NCI-H774 (cell line): ENCODE results near the gene UGT2A1.
A peak's percentile ranks its signal among the peaks of the same experiment; 100 is the strongest.
"Not testable (repeated sequence)": the region's sequence is repeated elsewhere in the genome, so short reads cannot be mapped to it uniquely, and the experiment has no call there.

ENCODE experiments used
- DNase-seq: peaks from one replicate; lab custom pipeline; 2025; lab: John Stamatoyannopoulos, UW

The UGT2A1 gene

GRCh38 chr4:69653147-69653546 is at the start of gene UGT2A1:
Gene UGT2A1 (minus strand): TSS chr4:69653247. CDS start chr4:69647644, 5,603 bp downstream.
- no peak for DNase-seq

DNA sequence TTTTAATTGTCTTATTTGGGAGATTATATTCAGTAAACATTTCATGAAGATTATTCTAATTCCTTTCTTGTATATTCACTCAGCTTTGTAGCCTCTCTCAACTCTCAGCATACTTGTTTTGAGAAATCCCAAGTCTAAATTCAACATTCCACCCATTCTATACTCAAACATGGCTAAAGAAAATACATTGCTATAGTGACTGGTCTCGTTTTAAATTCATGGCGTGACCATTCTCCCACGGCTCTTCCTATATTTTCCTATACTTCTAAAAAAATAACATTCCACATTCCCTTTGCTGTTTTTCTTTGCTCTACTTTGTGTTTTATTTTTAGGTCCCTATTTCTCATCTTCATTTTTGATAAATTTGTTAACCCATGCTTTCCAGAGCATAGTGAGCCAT is 49.2 kb upstream of the UGT2A1 start:
- no peak for DNase-seq

DNA sequence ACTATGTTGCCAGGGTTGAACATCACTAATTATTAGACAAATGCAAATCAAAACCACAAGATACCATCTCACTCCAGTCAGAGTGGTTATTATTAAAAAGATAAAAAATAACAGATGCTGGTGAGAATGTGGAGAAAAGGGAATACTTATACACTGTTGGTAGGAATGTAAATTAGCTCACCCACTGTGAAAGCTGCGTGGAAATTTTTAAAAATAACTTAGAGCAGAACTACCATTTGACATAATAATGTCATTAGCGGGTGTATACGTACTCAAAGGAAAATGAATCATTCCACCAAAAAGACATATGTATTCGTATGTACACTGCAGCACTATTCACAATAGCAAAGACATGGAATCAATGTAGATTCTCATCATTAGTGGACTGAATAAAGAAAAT is 48.6 kb upstream of the UGT2A1 start:
- no peak for DNase-seq

GRCh38 chr4:69697536-69698242 is 44.6 kb upstream of the UGT2A1 start:
- no peak for DNase-seq

- DNase-seq = peak; percentile 34
These were observed 36.6 kb upstream of the UGT2A1 start for GRCh38 chr4:69689599-69689998.

GRCh38 chr4:69684804-69685203 is 31.8 kb upstream of the UGT2A1 start:
- DNase-seq = no peak

GRCh38 chr4:69668680-69669079 is 15.6 kb upstream of the UGT2A1 start:
- no peak for DNase-seq

DNA sequence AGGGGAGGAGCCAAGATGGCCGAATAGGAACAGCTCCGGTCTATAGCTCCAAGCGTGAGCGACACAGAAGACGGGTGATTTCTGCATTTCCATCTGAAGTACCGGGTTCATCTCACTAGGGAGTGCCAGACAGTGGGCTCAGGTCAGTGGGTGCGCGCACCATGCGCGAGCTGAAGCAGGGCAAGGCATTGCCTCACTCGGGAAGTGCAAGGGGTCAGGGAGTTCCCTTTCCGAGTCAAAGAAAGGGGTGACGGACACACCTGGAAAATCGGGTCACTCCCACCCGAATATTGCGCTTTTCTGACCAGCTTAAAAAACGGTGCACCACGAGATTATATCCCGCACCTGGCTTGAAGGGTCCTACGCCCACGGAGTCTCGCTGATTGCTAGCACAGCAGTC is 11.0 kb upstream of the UGT2A1 start:
- not testable (repeated sequence) for DNase-seq

DNA sequence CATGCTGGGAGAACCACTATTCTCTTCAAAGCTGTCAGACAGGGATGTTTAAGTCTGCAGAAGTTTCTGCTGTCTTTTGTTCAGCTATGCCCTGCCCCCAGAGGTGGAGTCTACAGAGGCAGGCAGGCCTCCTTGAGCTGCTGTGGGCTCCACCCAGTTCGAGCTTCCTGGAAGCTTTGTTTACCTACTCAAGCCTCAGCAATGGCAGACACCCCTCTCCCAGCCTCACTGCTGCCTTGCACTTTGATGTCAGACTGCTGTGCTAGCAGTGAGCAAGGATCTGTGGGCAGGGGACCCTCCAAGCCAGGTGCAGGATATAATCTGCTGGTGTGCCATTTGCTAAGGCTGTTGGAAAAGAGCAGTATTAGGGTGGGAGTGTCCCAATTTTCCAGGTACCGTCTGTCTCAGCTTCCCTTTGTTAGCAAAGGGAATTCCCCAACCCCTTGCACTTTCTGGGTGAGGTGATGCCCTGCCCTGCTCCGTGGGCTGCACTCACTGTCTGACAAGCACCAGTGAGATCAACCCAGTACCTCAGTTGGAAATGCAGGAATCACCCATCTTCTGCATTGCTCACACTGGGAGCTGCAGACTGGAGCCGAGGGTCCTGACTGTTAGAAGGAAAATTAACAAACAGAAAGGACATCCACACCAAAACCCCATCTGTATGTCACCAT is 8.2 kb upstream of the UGT2A1 start:
- not testable (repeated sequence) for DNase-seq

- no peak for DNase-seq
These were observed 5.1 kb upstream of the UGT2A1 start for GRCh38 chr4:69658133-69658532.

DNA sequence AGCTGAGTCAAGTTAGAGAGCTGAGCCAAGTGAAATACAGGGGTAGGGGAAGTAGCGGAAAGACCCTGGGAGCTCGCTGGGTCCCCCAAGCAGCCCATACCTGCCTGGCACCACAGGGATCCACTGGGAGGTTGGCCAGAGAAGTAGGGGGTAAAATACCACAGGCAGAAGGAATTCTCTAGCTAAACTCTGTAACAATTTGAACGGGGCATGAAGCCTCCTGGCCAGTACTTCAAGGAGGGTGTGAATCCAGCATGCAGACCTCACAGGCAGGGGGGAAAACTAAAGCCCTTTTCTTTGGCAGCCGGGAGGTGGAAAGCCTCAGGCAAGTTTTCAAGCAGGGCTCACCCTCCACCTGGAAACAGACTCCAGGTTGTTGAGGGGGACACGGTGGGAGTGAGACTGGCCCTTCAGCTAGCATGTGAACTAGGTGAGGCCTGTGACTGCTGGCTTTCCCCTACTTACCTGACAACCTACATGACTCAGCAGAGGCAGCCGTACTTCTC is 3.7 kb upstream of the UGT2A1 start:
- DNase-seq = no peak

GRCh38 chr4:69650872-69651271 is 2.2 kb downstream of the UGT2A1 start:
- DNase-seq = no peak

- no peak for DNase-seq
These were observed 3.4 kb downstream of the UGT2A1 start for GRCh38 chr4:69649629-69650028.

DNA sequence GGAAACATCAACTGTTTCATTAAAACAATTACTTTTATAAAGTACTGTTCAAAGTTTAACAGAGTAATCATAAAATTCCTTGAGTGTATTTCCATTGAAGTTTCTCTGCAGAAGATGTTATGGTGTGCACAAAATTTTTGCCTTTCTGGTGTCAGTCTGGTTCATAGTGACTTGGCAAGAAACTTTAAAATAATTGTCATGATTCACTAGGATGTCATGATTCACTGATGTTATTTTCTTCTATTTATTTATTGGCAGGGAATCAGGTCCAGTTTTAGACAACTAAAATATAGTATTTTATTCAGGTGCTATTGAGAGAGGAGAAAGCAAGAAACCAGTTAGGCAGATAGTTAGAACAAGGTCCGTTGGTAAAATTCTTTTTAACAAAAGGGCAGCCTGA is 3.8 kb downstream of the UGT2A1 start:
- no peak for DNase-seq

- DNase-seq = no peak
These were observed 10.1 kb downstream of the UGT2A1 start for GRCh38 chr4:69642961-69643360.

GRCh38 chr4:69640289-69640688 is 12.8 kb downstream of the UGT2A1 start:
- DNase-seq = no peak

- no peak for DNase-seq
These were observed 13.5 kb downstream of the UGT2A1 start, which contains the start of gene UGT2A2 for GRCh38 chr4:69639542-69639941. Gene UGT2A2 (minus strand): TSS chr4:69639642. CDS start chr4:69639640, 2 bp downstream.

- peak; percentile 40 for DNase-seq
These were observed 35.9 kb downstream of the UGT2A1 start for GRCh38 chr4:69617083-69617694.

- DNase-seq = no peak
These were observed 42.6 kb downstream of the UGT2A1 start for GRCh38 chr4:69610484-69610883.

- no peak for DNase-seq
These were observed 52.0 kb downstream of the UGT2A1 start for GRCh38 chr4:69601065-69601464.

DNA sequence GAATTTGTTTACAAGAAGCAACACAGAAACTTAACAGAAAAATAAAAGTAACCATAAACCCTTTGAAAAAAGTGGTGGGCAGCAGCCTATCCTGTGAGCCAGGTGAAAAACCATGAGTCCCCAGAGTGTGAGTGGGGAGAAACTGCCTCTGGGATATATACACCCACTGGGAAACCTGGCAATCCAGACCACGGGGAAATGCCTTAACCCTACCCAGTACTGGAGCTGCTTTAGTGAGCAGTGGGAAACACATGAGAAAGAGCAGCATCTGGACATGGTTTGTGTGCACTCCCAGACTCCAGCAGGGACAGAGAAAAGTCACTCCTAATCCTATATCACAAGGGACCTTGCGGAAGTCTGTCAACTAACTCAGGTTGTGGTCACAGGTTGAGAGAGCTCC is 53.0 kb downstream of the UGT2A1 start:
- no peak for DNase-seq

- no peak for DNase-seq
These were observed 58.7 kb downstream of the UGT2A1 start for GRCh38 chr4:69594382-69594781.

DNA sequence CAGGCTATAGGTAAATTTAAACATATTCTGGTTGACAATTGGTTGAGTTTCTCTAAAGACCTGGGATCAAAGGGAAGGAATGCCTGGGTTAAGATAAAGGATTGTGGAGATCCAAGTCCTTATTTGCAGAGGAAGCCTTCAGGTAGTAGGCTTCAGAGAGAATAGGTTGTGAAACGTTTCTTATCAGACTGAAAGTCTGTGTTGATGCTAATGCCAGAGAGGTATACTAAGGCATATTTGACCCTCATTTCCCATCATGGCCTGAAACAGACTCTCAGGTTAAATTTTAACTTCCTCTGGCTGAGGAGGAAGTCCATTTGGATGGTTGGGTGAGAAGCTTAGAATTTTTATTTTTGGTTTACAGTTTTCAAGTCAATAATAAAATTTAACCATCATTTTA is 61.7 kb downstream of the UGT2A1 start:
- no peak for DNase-seq
